Lung microvascular endothelial cell (primary cell): Measurements from ENCODE around the gene CYTH4. TPM values are rescaled to one million over a fixed set of nuclear protein-coding genes. Genes with fewer than 3 reads are reported as not detected.
"Not testable (repeated sequence)": the region's sequence is repeated elsewhere in the genome, so short reads cannot be mapped to it uniquely, and the experiment has no call there.

Experiments
- DNase-seq, 2 donors: peaks; one replicate each; pipeline versions ENCODE4 v3.0.0 to v3.0.0-alpha.2; 2010; ENCODE audit warnings: low read depth in 2 of 2
- total RNA-seq: library from RNA; depleted of rRNA; stranded (reverse); fragments of >200 nt; gene quantifications from 2 replicates; pipeline ENCODE4 v1.2.1, GENCODE V29; 2014

The CYTH4 gene
- total RNA-seq, 1 donor from 2014 or later, result not detected

- no peak for DNase-seq
Measured at GRCh38 chr22:37326726-37327125, 44.4 kb downstream of the CYTH4 start.

- peak; percentile 32 to 77 for DNase-seq
Measured at GRCh38 chr22:37328017-37328416, 45.7 kb downstream of the CYTH4 start.

- DNase-seq, result not testable (repeated sequence)
Measured at GRCh38 chr22:37328538-37329237, 46.4 kb downstream of the CYTH4 start.

- DNase-seq, result no peak
Measured at GRCh38 chr22:37329238-37330140, 47.2 kb downstream of the CYTH4 start.

- DNase-seq, result peak; percentile 67 to 72
Measured at GRCh38 chr22:37330200-37331033, 48.1 kb downstream of the CYTH4 start.

- DNase-seq, result peak; percentile 35 to 40
Measured at GRCh38 chr22:37331034-37331428, 48.7 kb downstream of the CYTH4 start.

- DNase-seq, result peak in 1 of 2 donors; percentile 64
Measured at GRCh38 chr22:37331856-37332536, 49.7 kb downstream of the CYTH4 start.

GRCh38 chr22:37333724-37334460 lies 51.6 kb downstream of the CYTH4 start:
- DNase-seq, result no peak

GRCh38 chr22:37334461-37334858 lies 52.2 kb downstream of the CYTH4 start:
- no peak for DNase-seq

- no peak for DNase-seq
Measured at GRCh38 chr22:37334859-37335805, 52.8 kb downstream of the CYTH4 start.

GRCh38 chr22:37335806-37336199 lies 53.5 kb downstream of the CYTH4 start:
- DNase-seq, result no peak

- DNase-seq, result no peak
Measured at GRCh38 chr22:37336579-37336978, 54.3 kb downstream of the CYTH4 start.

- DNase-seq, result no peak
Measured at GRCh38 chr22:37337204-37337943, 55.1 kb downstream of the CYTH4 start.

GRCh38 chr22:37338539-37339246 lies 56.4 kb downstream of the CYTH4 start:
- no peak for DNase-seq

GRCh38 chr22:37340331-37341262 lies 58.3 kb downstream of the CYTH4 start:
- no peak for DNase-seq

- DNase-seq, result no peak
Measured at GRCh38 chr22:37342065-37342464, 59.8 kb downstream of the CYTH4 start.

- DNase-seq, result no peak
Measured at GRCh38 chr22:37343348-37343747, 61.0 kb downstream of the CYTH4 start.
